HG03025 (cell line): Measurements from ENCODE around the gene GRID1.

Source experiments
- ATAC-seq: cut with Tn5 transposase; IDR thresholded peaks from one replicate; pipeline ENCODE4 v1.9.1; 2021; ENCODE audit warnings: mild to moderate bottlenecking, moderate library complexity; ENCODE audit not compliant: unreplicated experiment, low FRiP score

The GRID1 gene

GRCh38 chr10:85607043-85607695 is 759.4 kb downstream of the GRID1 start:
- no peak for ATAC-seq

DNA sequence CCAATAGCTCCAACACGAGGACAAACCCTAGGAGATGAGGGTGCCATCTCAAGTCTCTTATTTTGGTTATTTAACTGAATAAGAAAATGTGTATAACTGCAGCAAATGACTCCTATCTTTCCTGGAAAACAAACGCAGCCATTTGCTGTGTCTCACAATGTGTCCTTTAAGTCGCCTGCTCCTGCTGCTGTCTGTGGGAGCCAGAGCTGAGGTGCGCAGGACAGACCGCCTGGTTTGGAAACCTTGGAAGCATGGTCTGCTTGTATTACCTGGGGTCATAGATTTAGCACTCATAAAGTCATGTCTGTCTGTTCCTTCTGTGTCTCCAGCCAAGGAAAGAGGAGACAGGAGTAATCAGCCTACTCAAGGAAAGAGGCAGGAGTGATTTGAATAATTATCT is 760.2 kb downstream of the GRID1 start:
- no peak for ATAC-seq

DNA sequence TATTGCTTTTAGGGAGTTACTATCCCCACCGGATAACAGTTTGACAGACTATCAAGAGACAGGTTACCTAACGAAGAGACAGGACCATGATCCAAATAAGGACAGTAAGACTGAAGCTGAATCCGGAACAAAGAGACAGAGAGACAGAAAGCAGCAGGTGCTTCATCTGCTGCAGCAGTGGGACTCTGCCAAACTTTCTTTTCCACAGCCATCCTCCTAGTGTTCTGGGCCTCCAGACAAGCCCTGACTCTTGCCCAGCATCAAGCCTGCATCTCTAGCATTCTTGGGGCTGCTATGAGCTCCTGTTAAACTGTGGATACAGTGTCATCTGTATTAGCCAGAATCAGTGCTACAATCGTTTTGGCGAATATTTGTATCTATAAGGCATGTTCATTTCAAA is 761.7 kb downstream of the GRID1 start:
- ATAC-seq: no peak

- ATAC-seq: no peak
Observed at GRCh38 chr10:85604136-85604725, 762.4 kb downstream of the GRID1 start.

DNA sequence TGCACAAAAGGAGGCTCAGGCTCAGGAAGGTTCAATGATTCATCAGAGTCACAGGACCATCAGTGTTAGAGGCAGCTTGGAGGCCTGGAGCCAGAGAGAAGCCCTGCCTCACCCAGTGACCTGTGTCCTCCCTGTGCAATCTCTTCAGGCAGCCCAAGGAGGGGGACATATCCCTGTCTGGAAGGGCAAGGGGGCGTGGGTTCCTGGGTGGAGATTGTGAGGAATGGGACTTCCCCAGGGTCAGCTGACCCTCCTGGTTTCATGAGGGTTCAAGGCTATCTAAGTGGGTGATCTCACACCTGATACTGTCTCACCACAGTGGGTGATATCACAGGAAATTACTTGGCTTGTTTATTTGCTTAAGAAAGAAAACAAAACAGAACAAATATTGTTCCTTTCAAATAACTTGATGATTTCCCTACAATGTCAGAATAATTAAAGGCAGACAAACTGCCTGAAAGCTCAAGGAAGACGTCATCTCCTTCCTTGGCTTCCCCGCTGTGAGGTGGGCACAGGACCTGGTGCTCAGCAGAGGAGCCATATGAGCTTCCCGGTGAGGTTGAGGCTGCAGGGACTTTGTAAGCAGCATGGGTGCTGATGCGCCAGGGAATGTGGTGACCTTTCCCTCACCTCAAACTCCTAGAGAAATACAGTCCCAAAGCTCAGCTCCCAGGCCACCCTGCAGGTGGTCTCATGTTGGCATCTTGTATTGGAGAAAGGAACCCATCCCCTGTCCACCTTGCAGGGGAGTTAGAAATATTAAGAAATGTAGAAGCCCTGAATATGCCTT is 763.2 kb downstream of the GRID1 start:
- no peak for ATAC-seq

GRCh38 chr10:85602713-85603112 is 763.9 kb downstream of the GRID1 start:
- ATAC-seq: no peak

DNA sequence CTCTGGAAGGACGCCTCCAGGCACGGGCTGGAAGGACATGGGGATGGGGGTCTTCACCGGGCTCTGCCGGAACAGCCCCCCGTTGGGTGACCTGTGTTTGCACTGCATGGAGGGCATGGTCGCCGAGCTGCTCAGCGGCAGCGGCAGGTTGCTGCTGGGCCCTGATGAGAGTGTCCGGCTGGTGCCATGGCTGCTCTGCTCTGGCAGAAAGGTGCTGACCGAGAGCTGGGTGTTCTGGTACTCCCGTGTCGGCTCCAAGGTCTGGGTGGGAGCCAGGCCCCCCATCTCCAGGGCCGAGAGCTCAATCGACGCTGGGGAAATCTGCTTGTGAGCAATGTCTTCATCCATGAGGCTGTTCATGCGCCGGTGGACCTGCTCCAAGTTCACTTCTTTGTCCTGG is 764.3 kb downstream of the GRID1 start:
- no peak for ATAC-seq

DNA sequence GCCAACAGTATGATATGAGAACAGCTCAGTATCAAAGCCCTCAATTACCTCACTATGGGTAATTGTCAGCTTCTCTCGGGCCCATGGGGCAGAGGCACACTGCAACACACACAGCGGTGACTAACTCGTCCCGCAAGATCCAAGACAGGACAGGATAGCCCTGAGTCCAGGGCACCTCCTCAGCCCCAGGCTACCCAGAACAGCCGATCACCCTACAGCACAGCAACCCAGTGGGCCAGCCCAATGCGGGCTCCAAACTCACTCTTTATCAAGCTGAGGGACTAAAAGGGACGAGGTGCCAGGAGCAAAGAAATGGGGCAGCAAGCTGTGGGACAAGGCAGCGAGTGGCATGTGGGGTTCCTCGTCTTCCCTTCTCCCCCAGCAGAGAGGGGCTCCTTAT is 765.1 kb downstream of the GRID1 start:
- ATAC-seq: no peak

GRCh38 chr10:85600744-85601081 is 765.9 kb downstream of the GRID1 start:
- no peak for ATAC-seq

GRCh38 chr10:85600026-85600743 is 766.4 kb downstream of the GRID1 start:
- no peak for ATAC-seq

- no peak for ATAC-seq
Observed at GRCh38 chr10:85599081-85599480, 767.5 kb downstream of the GRID1 start.

DNA sequence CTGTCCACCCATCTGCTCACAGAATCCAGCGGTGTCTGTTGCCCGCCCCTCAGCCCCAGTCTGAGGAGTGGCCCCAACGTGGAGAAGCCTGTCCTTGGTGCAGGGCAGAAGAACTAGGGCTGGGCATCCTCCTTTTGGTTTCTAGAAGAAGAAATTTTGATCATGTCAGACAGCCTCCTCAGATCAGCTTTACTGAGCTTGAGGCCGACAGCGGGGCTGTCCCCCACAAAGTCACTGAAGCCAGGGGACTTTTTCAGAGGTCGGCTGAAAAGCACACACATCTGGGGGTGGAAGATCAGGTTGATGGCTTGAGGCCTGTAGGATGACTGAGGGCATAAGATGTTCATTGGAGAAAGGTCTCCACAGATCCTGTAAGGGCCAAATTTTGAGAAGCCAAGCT is 767.9 kb downstream of the GRID1 start:
- no peak for ATAC-seq

DNA sequence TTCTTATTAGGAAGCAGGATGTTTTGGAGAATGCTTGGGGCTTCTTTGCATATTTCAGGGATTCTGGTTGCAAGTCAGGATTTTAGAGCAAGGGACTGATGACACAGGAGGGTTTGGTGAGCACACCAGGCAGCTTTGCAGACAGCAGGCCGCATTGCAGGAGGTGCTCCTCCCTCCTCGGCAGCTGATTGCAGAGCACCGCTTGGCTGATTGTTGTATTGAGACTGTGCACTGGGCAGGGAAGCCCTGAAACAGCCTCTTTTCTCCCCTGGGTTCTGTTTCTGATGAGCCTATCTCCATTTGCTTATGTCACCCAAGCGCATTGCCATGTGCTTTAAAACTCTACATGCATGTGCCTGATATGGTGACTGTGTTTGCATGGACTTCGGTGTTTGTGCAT is 769.6 kb downstream of the GRID1 start:
- no peak for ATAC-seq

DNA sequence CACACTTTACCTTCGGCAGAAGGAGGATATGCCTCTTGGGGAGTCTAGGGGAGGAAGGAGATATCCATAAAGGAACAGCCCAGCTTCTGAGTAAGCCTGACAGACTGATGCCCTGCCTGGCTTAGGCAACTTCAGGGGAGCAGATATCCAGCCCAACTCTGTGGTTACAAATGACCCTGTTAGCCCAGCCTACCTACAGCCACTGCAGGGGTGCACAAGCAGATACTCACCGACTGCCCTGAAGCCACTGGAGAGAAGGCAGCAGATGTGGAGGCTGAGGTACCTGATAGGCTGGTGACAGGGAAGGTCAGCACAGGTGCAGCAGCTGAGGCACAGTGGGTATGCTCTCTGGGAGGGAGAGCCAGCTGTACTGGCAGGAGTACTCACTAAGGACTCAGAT is 770.2 kb downstream of the GRID1 start:
- ATAC-seq: no peak

- no peak for ATAC-seq
Observed at GRCh38 chr10:85594239-85594638, 772.4 kb downstream of the GRID1 start.

DNA sequence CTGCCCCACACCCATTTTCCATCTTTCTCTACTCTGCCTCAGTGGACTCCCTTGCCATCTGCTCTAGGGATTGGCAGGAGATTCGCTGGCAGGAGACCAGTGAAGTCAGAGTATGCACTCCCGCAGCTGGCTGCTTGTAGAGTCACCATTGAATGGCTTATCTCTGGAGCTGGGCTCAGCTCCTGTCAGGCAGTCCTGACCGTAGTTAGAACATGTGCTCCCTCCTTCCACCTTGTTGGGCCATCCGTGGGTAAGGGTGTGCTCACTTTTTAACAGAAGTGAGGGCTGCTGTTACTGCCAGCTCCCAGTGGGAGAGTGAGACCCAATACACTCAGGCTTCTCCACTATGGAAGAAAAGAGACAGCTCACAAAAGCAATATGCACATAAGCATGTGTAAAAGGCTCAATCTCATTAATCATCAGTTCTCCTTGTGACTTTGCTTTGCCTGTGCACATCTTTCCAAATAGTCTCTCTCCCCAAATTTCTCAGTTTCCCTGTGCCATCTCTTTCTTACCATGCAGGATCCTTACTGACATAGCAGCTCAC is 773.3 kb downstream of the GRID1 start:
- ATAC-seq: no peak

- no peak for ATAC-seq
Observed at GRCh38 chr10:85581371-85581770, 785.2 kb downstream of the GRID1 start.

- no peak for ATAC-seq
Observed at GRCh38 chr10:85580585-85580984, 786.0 kb downstream of the GRID1 start.

- ATAC-seq: no peak
Observed at GRCh38 chr10:85578860-85579259, 787.7 kb downstream of the GRID1 start.

DNA sequence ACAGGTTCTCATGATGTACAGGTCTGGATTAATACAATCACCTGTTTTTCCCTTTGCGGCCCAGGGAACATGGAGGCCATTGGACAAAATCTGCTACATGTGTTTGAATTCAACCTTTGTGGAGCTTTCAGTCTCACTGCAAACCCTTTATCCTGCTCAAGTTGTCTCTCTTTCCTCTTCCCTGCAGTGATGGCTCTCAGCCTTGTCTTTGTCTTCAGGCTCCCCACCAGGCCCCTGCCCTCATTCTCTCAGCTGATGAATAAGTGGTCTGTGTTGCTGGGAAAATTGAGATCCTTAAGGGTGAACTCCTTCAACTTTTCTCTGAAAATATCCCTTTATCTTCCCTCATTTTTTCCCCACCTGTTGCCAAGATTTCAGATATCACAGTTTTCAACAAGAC is 791.2 kb downstream of the GRID1 start:
- ATAC-seq: no peak

DNA sequence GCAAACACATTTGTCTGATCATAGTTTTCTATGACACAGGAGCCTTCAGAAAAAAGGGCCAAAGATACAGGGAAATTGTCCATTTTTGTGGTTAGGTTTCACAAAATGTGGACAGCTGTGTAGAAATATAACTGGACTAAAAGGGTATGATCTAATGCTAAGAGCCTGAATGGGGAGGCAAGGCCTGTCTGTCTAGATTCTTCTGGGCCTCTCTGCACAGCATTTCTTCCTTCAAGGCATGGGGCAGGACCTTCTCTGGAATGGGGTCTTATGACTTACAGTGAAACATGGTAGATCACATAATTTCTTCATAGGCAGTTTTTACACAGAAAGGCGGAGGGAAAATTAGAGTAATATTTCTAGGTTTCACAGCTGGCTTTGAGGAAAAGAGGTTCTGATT is 795.7 kb downstream of the GRID1 start:
- no peak for ATAC-seq
